A673 (cell line): ENCODE measurements around the gene XRCC3. TPM values are rescaled to one million over a fixed set of nuclear protein-coding genes. Genes with fewer than 3 reads are reported as not detected.
"Not testable (repeated sequence)": the region's sequence is repeated elsewhere in the genome, so short reads cannot be mapped to it uniquely, and the experiment has no call there.

Experiments used
- BruUV-seq: library from RNA; stranded (reverse); fragments of 400-500 nt; replicated peaks from 2 replicates; lab custom pipeline; 2021; lab: Mats Ljungman, UMichigan
- CTCF ChIA-PET: fragments of 300-600 bp; sonication (Branson Sonifier 250); formaldehyde crosslinking; loops from one replicate; lab custom pipeline; 2022; ENCODE audit warnings: antibody characterized with exemption; lab: Charles Lee
- POLR2A ChIA-PET: fragments of 300-600 bp; sonication (Branson Sonifier 250); formaldehyde crosslinking; loops from one replicate; lab custom pipeline; 2022; ENCODE audit warnings: antibody characterized with exemption; ENCODE audit not compliant: low non-redundant PET; lab: Charles Lee
- DNase-seq: peaks from one replicate; pipeline ENCODE4 v3.0.0-alpha.2; 2015; ENCODE audit warnings: low spot score
- H3K27ac ChIP-seq: fragments of 200-600 bp; sonication (generic); 2 replicates; pipeline ENCODE4 v1.5.1; 2016; ENCODE audit warnings: mixed run types, low read depth, mild to moderate bottlenecking, mixed read lengths, antibody characterized with exemption, low read length; ENCODE audit not compliant: poor library complexity, severe bottlenecking
- H3K27me3 ChIP-seq: fragments of 200-600 bp; sonication (generic); replicated peaks from 2 replicates; pipeline ENCODE4 v1.6.1; 2017; ENCODE audit warnings: mixed run types, low read depth, mild to moderate bottlenecking, mixed read lengths, antibody characterized with exemption, low read length; ENCODE audit not compliant: insufficient read depth, poor library complexity
- H3K36me3 ChIP-seq: fragments of 200-600 bp; sonication (generic); 2 replicates; pipeline ENCODE4 v1.6.1; 2016; ENCODE audit warnings: mixed run types, mild to moderate bottlenecking, mixed read lengths, antibody characterized with exemption, low read length; ENCODE audit not compliant: insufficient read depth, poor library complexity, severe bottlenecking
- H3K4me1 ChIP-seq: fragments of 200-600 bp; sonication (generic); 2 replicates; pipeline ENCODE4 v1.6.1; 2017; ENCODE audit warnings: mixed run types, mild to moderate bottlenecking, mixed read lengths, antibody characterized with exemption, low read length; ENCODE audit not compliant: insufficient read depth, poor library complexity, severe bottlenecking
- H3K4me3 ChIP-seq: fragments of 200-600 bp; sonication (generic); 2 replicates; pipeline ENCODE4 v1.5.1; 2016; ENCODE audit warnings: low read depth, mixed run types, mild to moderate bottlenecking, mixed read lengths, low read length; ENCODE audit not compliant: poor library complexity, severe bottlenecking
- H3K9me3 ChIP-seq: fragments of 200-600 bp; sonication (generic); 2 replicates; pipeline ENCODE4 v1.6.1; 2016; ENCODE audit warnings: mixed run types, low read depth, mild to moderate bottlenecking, mixed read lengths, antibody characterized with exemption, low read length; ENCODE audit not compliant: poor library complexity, severe bottlenecking
- CTCF ChIP-seq: fragments of 300-800, 200-600 bp; sonication (generic); conservative IDR thresholded peaks from 2 replicates; pipeline ENCODE4 v1.5.1; 2017; ENCODE audit warnings: low read depth, mild to moderate bottlenecking, antibody characterized with exemption, low read length, moderate library complexity, mixed read lengths
- EZH2 ChIP-seq: fragments of 200-600 bp; sonication (generic); IDR thresholded peaks from 2 replicates; pipeline ENCODE4 v1.6.1; 2017; ENCODE audit warnings: borderline replicate concordance, low read depth, mild to moderate bottlenecking, mixed read lengths, antibody characterized with exemption, low read length; ENCODE audit not compliant: poor library complexity, severe bottlenecking
- intact Hi-C: fragments of 100-400 bp; cut with micrococcal nuclease; formaldehyde crosslinking; loops from one replicate; pipeline ENCODE4 v1.10.0; 2022; ENCODE audit not compliant: unreplicated experiment
- total RNA-seq: library from RNA; stranded (reverse); gene quantifications from 2 replicates; pipeline ENCODE4 v1.2.3, GENCODE V29; 2021

Gene XRCC3
- total RNA-seq, 1 experiment from 2014 or later, result 91.8 TPM

- no peaks in the 10 kb centered on the region for H3K9me3 ChIP-seq
- no peak overlapping the region for H3K27ac ChIP-seq
- ChIA-PET POLR2A (interaction anchor here (0.6 kb wide), 1 partner anchor 170 kb away, joined by 14 read pairs; no protein-coding TSS in a partner anchor), CTCF (no interaction called here)
- peaks cover 40% of the 10 kb centered on the region for H3K36me3 ChIP-seq
- TF ChIP-seq CTCF (no peak), EZH2 (no peak)
- peaks cover 26% of the 10 kb centered on the region for H3K4me1 ChIP-seq
- no peaks in the 10 kb centered on the region for H3K27me3 ChIP-seq
- DNase-seq, result no peak
- no peak overlapping the region for H3K4me3 ChIP-seq
- intact Hi-C loops, result no loop called here
- BruUV-seq, result no TSS peak
Measured at GRCh38 chr14:103693515-103693914, 21.7 kb downstream of the XRCC3 start.

- BruUV-seq, result no TSS peak
- no peak for DNase-seq
Measured at GRCh38 chr14:103692871-103693270, 22.4 kb downstream of the XRCC3 start.

DNA sequence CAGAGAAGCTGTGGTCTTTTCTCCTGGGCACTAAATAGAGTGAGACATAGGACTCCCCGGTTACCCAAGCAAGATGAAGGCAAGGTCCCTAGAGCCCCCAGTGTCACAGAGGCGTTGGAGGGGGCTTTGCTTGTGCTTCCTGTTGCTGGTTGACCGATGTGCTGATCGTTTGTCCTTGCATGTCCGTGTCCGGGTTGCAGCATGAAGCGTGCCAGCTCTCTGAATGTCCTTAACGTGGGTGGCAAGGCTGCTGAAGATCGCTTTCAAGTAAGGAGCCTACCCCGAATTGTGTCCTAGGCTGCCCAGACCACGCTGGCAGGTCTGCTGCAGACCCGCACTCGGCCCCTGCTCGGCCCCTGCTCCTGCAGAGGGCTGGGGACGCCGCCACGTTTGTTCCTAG, 23.1 kb downstream of the XRCC3 start:
- intact Hi-C loops, result no loop called here
- H3K36me3 ChIP-seq, result peaks cover 35% of the 10 kb centered on the region
- no peak overlapping the region for H3K4me3 ChIP-seq
- H3K9me3 ChIP-seq, result no peaks in the 10 kb centered on the region
- ChIA-PET POLR2A (no interaction called here), CTCF (no interaction called here)
- no peak for DNase-seq
- no peak overlapping the region for H3K27ac ChIP-seq
- peaks cover 19% of the 10 kb centered on the region for H3K4me1 ChIP-seq
- TF ChIP-seq CTCF (no peak), EZH2 (no peak)
- H3K27me3 ChIP-seq, result no peaks in the 10 kb centered on the region
- no TSS peak for BruUV-seq

More at GRCh38 chr14:103692871-103693270, 22.4 kb downstream of the XRCC3 start:
- intact Hi-C loops, result no loop called here
- Histone ChIP-seq H3K27me3 (no peaks in the 10 kb centered on the region), H3K9me3 (no peaks in the 10 kb centered on the region), H3K36me3 (peaks cover 37% of the 10 kb centered on the region), H3K4me1 (peaks cover 26% of the 10 kb centered on the region), H3K4me3 (no peak overlapping the region), H3K27ac (no peak overlapping the region)
- ChIA-PET POLR2A (interaction anchor here (0.6 kb wide), 1 partner anchor 170 kb away, joined by 14 read pairs; no protein-coding TSS in a partner anchor), CTCF (no interaction called here)
- TF ChIP-seq CTCF (no peak), EZH2 (no peak)

- H3K27me3 ChIP-seq, intact Hi-C loops, BruUV-seq, DNase-seq, H3K27ac ChIP-seq, CTCF ChIA-PET, POLR2A ChIA-PET, H3K4me3 ChIP-seq, H3K9me3 ChIP-seq: not testable (repeated sequence)
- peaks cover 40% of the 10 kb centered on the region for H3K36me3 ChIP-seq
- H3K4me1 ChIP-seq, result peaks cover 14% of the 10 kb centered on the region
Measured at GRCh38 chr14:103691655-103692054, 23.6 kb downstream of the XRCC3 start.
